Measurements from ENCODE around the gene SLC30A2. TPM values are rescaled to one million over a fixed set of nuclear protein-coding genes. Genes with fewer than 3 reads are reported as not detected.

The SLC30A2 gene
- total and polyA plus RNA-seq, 9 of the 15 experiments (the other 6 are each of a cell fraction or from before 2014, with no cell fraction given): 0.01 to 0.18 (median 0.06) TPM; not detected in 3

DNA sequence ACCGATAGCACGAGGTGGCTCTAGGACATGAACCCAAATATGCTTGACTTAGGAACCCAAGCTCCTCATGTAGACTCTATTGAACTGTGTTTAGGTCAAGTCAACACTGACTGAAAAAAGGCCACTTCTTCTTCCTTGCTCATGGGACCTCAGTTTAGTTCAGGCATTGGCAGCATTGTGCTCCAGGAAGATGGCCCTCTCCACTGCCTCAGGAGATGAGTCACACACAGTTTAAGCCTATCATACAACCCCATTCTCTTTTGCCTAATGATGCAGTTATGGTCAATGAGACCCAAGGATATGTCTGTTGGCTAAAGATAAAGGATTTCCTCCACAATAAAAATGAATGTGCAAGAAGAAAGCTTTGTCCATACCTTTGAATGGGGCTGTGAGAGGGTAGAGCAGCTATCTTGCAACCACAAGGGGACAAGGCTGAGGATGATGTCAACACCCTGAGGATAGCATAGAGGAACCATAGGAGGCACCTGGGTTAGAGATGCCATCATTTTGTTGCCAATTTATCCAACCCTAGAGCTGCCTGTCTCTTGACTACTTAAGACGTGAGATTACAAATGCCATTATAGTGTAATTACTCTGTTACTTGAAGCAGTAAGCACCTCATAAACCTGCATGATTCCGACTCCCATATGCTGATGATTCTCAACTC is 24.5 kb upstream of the SLC30A2 start (continued):
- TF ChIP-seq, protein P1, sequence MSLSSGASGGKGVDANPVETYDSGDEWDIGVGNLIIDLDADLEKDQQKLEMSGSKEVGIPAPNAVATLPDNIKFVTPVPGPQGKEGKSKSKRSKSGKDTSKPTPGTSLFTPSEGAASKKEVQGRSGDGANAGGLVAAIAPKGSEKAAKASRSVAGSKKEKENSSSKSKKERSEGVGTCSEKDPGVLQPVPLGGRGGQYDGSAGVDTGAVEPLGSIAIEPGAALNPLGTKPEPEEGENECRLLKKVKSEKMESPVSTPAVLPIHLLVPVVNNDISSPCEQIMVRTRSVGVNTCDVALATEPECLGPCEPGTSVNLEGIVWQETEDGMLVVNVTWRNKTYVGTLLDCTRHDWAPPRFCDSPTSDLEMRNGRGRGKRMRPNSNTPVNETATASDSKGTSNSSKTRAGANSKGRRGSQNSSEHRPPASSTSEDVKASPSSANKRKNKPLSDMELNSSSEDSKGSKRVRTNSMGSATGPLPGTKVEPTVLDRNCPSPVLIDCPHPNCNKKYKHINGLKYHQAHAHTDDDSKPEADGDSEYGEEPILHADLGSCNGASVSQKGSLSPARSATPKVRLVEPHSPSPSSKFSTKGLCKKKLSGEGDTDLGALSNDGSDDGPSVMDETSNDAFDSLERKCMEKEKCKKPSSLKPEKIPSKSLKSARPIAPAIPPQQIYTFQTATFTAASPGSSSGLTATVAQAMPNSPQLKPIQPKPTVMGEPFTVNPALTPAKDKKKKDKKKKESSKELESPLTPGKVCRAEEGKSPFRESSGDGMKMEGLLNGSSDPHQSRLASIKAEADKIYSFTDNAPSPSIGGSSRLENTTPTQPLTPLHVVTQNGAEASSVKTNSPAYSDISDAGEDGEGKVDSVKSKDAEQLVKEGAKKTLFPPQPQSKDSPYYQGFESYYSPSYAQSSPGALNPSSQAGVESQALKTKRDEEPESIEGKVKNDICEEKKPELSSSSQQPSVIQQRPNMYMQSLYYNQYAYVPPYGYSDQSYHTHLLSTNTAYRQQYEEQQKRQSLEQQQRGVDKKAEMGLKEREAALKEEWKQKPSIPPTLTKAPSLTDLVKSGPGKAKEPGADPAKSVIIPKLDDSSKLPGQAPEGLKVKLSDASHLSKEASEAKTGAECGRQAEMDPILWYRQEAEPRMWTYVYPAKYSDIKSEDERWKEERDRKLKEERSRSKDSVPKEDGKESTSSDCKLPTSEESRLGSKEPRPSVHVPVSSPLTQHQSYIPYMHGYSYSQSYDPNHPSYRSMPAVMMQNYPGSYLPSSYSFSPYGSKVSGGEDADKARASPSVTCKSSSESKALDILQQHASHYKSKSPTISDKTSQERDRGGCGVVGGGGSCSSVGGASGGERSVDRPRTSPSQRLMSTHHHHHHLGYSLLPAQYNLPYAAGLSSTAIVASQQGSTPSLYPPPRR (CRISPR knock-in tag; IDR thresholded peaks at IDR 0.05; ENCODE audit: borderline replicate concordance): no peak
- TF ChIP-seq JUNB (CRISPR knock-in tag; conservative IDR thresholded peaks at IDR 0.05) (peak; percentile 46; the same call in 1 of the 2 replicates), DDX20 (tag; IDR thresholded peaks at IDR 0.05; ENCODE audit: low read depth) (0 out of 2 replicates have a peak, but pooled peaks have one; percentile 17), SREBF1 (IDR thresholded peaks at IDR 0.05; ENCODE audit: borderline replicate concordance, low read depth, low read length) (no peak), CBX3 (IDR thresholded peaks at IDR 0.05; ENCODE audit: borderline replicate concordance in 1 of 2, low read length in 2 of 2) (peak in 1 of 2 experiments; percentile 94; a peak in 1 of 3 replicates), ZNF764 (CRISPR knock-in tag; IDR thresholded peaks at IDR 0.05; ENCODE audit: low read depth) (no peak), ZNF561 (CRISPR knock-in tag; conservative IDR thresholded peaks at IDR 0.05) (no peak), GABPA (tag; conservative IDR thresholded peaks at IDR 0.05; ENCODE audit: low read depth) (0 out of 2 replicates have a peak, but pooled peaks have one; percentile 18), TRIM28 (IDR thresholded peaks at IDR 0.05) (peak; percentile 80), HDAC2 (IDR thresholded peaks at IDR 0.05) (peak; percentile 99), YY1 (IDR thresholded peaks at IDR 0.05; ENCODE audit: borderline replicate concordance in 1 of 3, control insufficient read depth in 1 of 3, extremely low read depth in 1 of 3, insufficient read depth in 3 of 3, insufficient read length in 1 of 3, insufficient replicate concordance in 2 of 3, low read depth in 1 of 3, low read length in 2 of 3) (peak in 2 of 3 experiments; percentile 55 to 91), ETV5 (CRISPR knock-in tag; IDR thresholded peaks at IDR 0.05; ENCODE audit: low read depth) (peak; percentile 72; the same call in 1 of the 2 replicates), ZSCAN32 (CRISPR knock-in tag; IDR thresholded peaks at IDR 0.05) (no peak), ZNF3 (CRISPR knock-in tag; IDR thresholded peaks at IDR 0.05) (no peak), SMAD3 (CRISPR knock-in tag; conservative IDR thresholded peaks at IDR 0.05) (peak; percentile 49; the same call in 1 of the 2 replicates), NEUROD1 (IDR thresholded peaks at IDR 0.05; ENCODE audit: borderline replicate concordance, low read depth, low read length, partially characterized antibody) (peak; percentile 75), CTBP1 (IDR thresholded peaks at IDR 0.05; ENCODE audit: borderline replicate concordance) (peak; percentile 100), NR2C1 (IDR thresholded peaks at IDR 0.05) (peak; percentile 33; the same call in 1 of the 2 replicates), NR2C1 (tag; IDR thresholded peaks at IDR 0.05) (peak; percentile 59; the same call in 1 of the 2 replicates), MYBL2 (IDR thresholded peaks at IDR 0.05; ENCODE audit: low read depth) (no peak), MYBL2 (CRISPR knock-in tag; IDR thresholded peaks at IDR 0.05; ENCODE audit: borderline replicate concordance) (no peak), MAFK (IDR thresholded peaks at IDR 0.05; ENCODE audit: low read length) (peak; percentile 52)
- TF ChIP-seq, protein P2, sequence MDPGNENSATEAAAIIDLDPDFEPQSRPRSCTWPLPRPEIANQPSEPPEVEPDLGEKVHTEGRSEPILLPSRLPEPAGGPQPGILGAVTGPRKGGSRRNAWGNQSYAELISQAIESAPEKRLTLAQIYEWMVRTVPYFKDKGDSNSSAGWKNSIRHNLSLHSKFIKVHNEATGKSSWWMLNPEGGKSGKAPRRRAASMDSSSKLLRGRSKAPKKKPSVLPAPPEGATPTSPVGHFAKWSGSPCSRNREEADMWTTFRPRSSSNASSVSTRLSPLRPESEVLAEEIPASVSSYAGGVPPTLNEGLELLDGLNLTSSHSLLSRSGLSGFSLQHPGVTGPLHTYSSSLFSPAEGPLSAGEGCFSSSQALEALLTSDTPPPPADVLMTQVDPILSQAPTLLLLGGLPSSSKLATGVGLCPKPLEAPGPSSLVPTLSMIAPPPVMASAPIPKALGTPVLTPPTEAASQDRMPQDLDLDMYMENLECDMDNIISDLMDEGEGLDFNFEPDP (CRISPR knock-in tag; IDR thresholded peaks at IDR 0.05): no peak
